AG04450 (cell line): ENCODE data around the gene KIAA1328. TPM values are rescaled to one million over a fixed set of nuclear protein-coding genes. Genes with fewer than 3 reads are reported as not detected.

ENCODE experiments used
- CTCF ChIA-PET: fragments of 300-600, 350-600 bp; formaldehyde crosslinking; extraction: SDS; loops from one replicate; lab custom pipeline; 2022; ENCODE audit warnings: antibody characterized with exemption, inconsistent platforms; lab: Charles Lee
- POLR2A ChIA-PET: fragments of 350-600 bp; formaldehyde crosslinking; extraction: SDS; loops from one replicate; lab custom pipeline; 2021; ENCODE audit warnings: antibody characterized with exemption, inconsistent platforms; lab: Yijun Ruan, JAX
- DNase-seq: peaks from one replicate; pipeline ENCODE4 v3.0.0-alpha.2; 2011; ENCODE audit warnings: low read depth, low spot score
- H3K27ac ChIP-seq: one replicate; pipeline ENCODE4 v1.5.1; 2012; ENCODE audit warnings: low read depth, low read length, control low read depth
- H3K27me3 ChIP-seq: one replicate; pipeline ENCODE4 v1.6.0; 2012; ENCODE audit warnings: low read length; ENCODE audit not compliant: control insufficient read depth, insufficient read depth
- H3K4me3 ChIP-seq: 2 replicates; pipeline ENCODE4 v1.5.1; 2011; ENCODE audit warnings: mild to moderate bottlenecking, low read depth, low read length, control low read depth
- H3K9me3 ChIP-seq: 2 replicates; pipeline ENCODE4 v1.5.1; 2012; ENCODE audit warnings: low read length; ENCODE audit not compliant: control insufficient read depth, insufficient read depth
- polyA plus RNA-seq: library from polyadenylated mRNA; depleted of rRNA; stranded (reverse); fragments of >200 nt; gene quantifications from 2 replicates; pipeline ENCODE4 v1.2.3, GENCODE V29; 2011
- TF ChIP-seq, protein P1 (sequence below): IDR thresholded peaks from 2 replicates; pipeline ENCODE4 v1.5.1; 2011; ENCODE audit warnings: low read depth, low read length, control low read depth, inconsistent platforms

KIAA1328 gene
- polyA plus RNA-seq, 1 experiment: 3.9 TPM

DNA sequence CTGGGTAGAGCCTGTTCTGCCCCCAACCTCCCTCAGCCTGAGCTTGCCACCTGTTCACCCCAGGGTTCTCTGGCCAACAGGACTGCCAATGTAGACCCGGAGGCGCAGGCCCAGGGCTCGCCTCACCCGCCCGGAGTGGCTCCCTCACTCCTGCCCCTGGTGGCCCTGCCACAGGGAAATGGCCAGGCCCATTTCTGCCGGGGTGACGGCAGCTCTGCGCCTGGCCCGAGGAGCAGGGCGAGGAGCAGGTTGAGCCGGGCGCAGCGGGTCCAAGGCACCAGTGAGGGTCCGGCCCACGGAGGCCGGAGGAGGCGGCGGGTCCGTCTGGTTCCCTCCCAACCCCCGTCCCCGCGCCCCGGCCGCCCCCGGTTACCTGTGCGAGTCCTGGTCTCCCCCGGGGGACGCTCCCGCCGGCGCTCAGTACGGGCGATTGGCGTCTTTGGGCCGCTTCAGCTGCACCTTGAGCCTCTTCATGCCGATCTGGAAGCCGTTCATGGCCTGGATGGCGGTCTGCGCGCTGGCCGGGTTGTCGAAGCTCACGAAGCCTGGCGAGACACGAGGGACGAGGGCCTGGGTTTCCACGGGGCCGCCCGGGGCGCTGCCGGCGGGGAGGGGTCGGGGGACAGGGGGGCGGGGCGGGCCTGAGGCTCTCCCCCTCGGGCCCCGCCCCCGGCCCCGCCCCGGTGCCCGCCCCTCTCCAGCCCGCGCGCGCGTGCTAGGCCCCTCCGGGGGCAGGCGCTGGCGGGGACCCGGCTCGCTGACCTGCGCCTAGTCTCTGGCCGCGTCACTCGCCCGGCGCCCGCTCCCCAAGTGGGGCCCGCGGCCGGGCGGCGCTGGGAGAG lies 424.7 kb downstream of the KIAA1328 start:
- H3K9me3 ChIP-seq: no peaks in the 10 kb centered on the region; the same call in 1 of the 2 replicates
- POLR2A ChIA-PET: no interaction called here
- no peak for DNase-seq
- TF ChIP-seq, protein P1, sequence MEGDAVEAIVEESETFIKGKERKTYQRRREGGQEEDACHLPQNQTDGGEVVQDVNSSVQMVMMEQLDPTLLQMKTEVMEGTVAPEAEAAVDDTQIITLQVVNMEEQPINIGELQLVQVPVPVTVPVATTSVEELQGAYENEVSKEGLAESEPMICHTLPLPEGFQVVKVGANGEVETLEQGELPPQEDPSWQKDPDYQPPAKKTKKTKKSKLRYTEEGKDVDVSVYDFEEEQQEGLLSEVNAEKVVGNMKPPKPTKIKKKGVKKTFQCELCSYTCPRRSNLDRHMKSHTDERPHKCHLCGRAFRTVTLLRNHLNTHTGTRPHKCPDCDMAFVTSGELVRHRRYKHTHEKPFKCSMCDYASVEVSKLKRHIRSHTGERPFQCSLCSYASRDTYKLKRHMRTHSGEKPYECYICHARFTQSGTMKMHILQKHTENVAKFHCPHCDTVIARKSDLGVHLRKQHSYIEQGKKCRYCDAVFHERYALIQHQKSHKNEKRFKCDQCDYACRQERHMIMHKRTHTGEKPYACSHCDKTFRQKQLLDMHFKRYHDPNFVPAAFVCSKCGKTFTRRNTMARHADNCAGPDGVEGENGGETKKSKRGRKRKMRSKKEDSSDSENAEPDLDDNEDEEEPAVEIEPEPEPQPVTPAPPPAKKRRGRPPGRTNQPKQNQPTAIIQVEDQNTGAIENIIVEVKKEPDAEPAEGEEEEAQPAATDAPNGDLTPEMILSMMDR: no peak
- H3K4me3 ChIP-seq: peak overlapping the region; percentile 17; the same call in 1 of the 2 replicates
- CTCF ChIA-PET: no interaction called here
- H3K27me3 ChIP-seq: peaks cover 39% of the 10 kb centered on the region
- no peak overlapping the region for H3K27ac ChIP-seq

DNA sequence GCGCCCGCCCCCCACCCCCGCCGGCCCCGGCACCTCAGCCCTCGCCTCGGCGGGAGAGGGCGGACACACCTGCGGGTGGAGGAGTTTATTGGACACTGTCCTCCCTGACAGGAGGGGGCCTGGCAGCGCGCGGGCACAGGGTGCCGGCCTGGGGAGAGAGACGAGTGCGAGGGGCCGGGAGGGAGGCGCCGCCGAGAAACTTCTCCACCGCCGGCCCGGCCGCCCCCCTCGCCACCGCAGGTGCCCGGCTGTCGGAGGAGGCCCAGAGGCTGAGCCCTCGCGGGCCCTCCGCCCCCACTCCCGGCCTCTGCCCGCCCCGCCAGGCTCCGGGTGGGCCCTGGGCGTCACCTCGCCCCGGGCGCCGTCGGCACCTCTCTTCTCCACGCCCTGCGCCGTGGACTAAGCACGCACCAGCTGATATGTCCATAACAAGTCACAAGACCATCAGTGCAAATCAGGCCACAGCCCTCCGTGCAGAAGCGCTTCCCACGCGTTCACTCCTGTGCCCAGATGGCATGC lies 425.4 kb downstream of the KIAA1328 start:
- H3K27me3 ChIP-seq: peaks cover 39% of the 10 kb centered on the region
- H3K4me3 ChIP-seq: peak overlapping the region; percentile 13; the same call in 1 of the 2 replicates
- no peak for DNase-seq
- POLR2A ChIA-PET: no interaction called here
- CTCF ChIA-PET: interaction anchor here (1.1 kb wide), 1 partner anchor 223 kb away, joined by 3 read pairs; no protein-coding TSS in a partner anchor
- H3K9me3 ChIP-seq: no peaks in the 10 kb centered on the region; the same call in 1 of the 2 replicates
- TF ChIP-seq, protein P1: no peak
- H3K27ac ChIP-seq: no peak overlapping the region

DNA sequence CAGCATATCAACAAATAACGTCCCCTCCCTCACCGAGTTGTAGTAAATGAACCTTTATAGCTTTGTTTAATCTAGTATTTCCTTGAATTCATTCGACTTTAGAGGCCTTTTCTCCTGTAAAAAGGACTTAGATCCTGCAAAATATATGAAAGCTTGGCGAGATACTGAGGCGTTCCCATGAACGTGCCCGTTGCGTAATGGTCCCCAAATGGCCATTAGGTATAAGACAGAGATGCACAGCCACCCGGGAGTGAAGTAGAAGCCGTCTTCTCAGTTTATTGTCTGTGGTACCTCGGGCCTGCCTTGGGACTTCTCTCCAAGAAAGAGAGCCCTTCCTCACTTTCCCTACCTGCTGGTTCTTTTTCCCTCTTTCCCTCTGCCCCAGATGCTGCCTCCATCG lies 426.0 kb downstream of the KIAA1328 start:
- ChIA-PET CTCF (interaction anchor here (1.1 kb wide), 1 partner anchor 222 kb away, joined by 3 read pairs; no protein-coding TSS in a partner anchor), POLR2A (no interaction called here)
- Histone ChIP-seq H3K27ac (no peak overlapping the region), H3K4me3 (no peak overlapping the region), H3K27me3 (peaks cover 39% of the 10 kb centered on the region), H3K9me3 (no peaks in the 10 kb centered on the region; the same call in 1 of the 2 replicates)
- TF ChIP-seq, protein P1: no peak
- no peak for DNase-seq

DNA sequence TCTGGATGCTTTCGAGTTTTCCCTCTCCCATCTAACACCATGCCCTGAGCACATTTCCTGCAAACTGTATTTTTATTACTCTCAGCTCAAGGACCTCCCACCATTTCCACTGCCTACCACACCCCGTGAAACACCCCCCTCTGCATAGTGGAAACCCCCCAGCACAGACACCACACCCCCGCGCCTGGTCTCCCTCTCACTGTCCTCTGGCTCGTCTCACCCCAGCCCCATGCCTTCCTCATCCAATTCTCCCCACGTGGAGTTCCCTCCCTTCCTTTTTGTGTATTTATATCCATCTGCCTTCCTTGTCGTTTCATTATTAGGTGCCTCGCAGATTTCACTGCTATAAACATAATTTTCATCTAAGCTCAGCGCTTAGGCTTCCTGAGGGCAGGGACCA lies 429.2 kb downstream of the KIAA1328 start:
- POLR2A ChIA-PET: no interaction called here
- no peak overlapping the region for H3K27ac ChIP-seq
- no peaks in the 10 kb centered on the region; the same call in 1 of the 2 replicates for H3K9me3 ChIP-seq
- H3K4me3 ChIP-seq: no peak overlapping the region
- TF ChIP-seq, protein P1: no peak
- DNase-seq: no peak
- CTCF ChIA-PET: no interaction called here
- H3K27me3 ChIP-seq: peaks cover 28% of the 10 kb centered on the region

DNA sequence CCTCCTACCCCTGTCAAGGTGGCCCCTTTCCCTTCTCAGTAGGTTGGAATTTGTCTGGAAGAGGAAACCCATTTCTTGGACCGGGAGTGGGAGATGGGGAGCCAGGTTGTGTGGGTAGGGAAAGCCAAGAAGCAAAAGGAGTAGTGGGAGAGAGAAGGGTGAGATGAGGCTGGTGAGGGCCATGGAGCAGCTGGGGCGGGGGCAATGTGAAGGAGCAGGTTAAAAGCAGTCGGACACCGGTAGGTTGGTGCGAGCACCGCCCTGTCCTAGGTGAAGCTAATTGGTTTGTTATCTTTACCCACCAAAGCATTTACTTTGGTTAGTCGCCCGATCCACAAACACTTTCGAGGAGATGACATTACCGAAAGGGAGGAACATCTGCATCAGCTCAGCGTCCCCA lies 429.9 kb downstream of the KIAA1328 start:
- TF ChIP-seq, protein P1: no peak
- ChIA-PET POLR2A (no interaction called here), CTCF (no interaction called here)
- no peak for DNase-seq
- no peaks in the 10 kb centered on the region for H3K9me3 ChIP-seq
- no peak overlapping the region for H3K27ac ChIP-seq
- no peak overlapping the region for H3K4me3 ChIP-seq
- H3K27me3 ChIP-seq: peaks cover 22% of the 10 kb centered on the region
